Calu3 (cell line): ENCODE data around the gene SLC5A9. TPM values are rescaled to one million over a fixed set of nuclear protein-coding genes. Genes with fewer than 3 reads are reported as not detected.
"Not testable (repeated sequence)": the region's sequence is repeated elsewhere in the genome, so short reads cannot be mapped to it uniquely, and the experiment has no call there.

Experiments used
- BruUV-seq: library from RNA; stranded (reverse); fragments of 400-500 nt; replicated peaks from 2 replicates; lab custom pipeline; 2021; lab: Mats Ljungman, UMichigan
- CTCF ChIA-PET: fragments of 300-600 bp; sonication (Branson Sonifier 250); formaldehyde crosslinking; loops from one replicate; lab custom pipeline; 2022; ENCODE audit warnings: antibody characterized with exemption; lab: Charles Lee
- DNase-seq: peaks from one replicate; pipeline ENCODE4 v3.0.0; 2022
- H3K27ac Mint-ChIP-seq: one replicate; pipeline ENCODE4 v1.8.0; 2022; ENCODE audit warnings: mixed read lengths; ENCODE audit not compliant: unreplicated experiment
- H3K27me3 Mint-ChIP-seq: one replicate; pipeline ENCODE4 v1.8.0; 2022; ENCODE audit warnings: mixed read lengths; ENCODE audit not compliant: unreplicated experiment
- H3K36me3 Mint-ChIP-seq: one replicate; pipeline ENCODE4 v1.8.0; 2022; ENCODE audit warnings: mild to moderate bottlenecking, moderate library complexity, mixed read lengths; ENCODE audit not compliant: insufficient read depth, unreplicated experiment
- H3K4me1 Mint-ChIP-seq: one replicate; pipeline ENCODE4 v1.8.0; 2022; ENCODE audit warnings: mild to moderate bottlenecking, low read depth, mixed read lengths; ENCODE audit not compliant: unreplicated experiment
- H3K4me3 Mint-ChIP-seq: one replicate; pipeline ENCODE4 v1.8.0; 2022; ENCODE audit warnings: mild to moderate bottlenecking, low read depth, moderate library complexity, mixed read lengths; ENCODE audit not compliant: unreplicated experiment
- H3K9me3 Mint-ChIP-seq: one replicate; pipeline ENCODE4 v1.8.0; 2022; ENCODE audit warnings: low read depth, mixed read lengths; ENCODE audit not compliant: unreplicated experiment
- CTCF ChIP-seq: fragments of 200-600 bp; IDR thresholded peaks from one replicate; pipeline ENCODE4 v1.8.0; 2022; ENCODE audit warnings: antibody characterized with exemption; ENCODE audit not compliant: unreplicated experiment
- intact Hi-C: fragments of 100-400 bp; cut with micrococcal nuclease; formaldehyde crosslinking; loops from one replicate; pipeline ENCODE4 v1.10.0; 2022; ENCODE audit not compliant: unreplicated experiment
- total RNA-seq: library from RNA; stranded (reverse); gene quantifications from 2 replicates; pipeline ENCODE4 v1.2.3, GENCODE V29; 2022

SLC5A9 gene
- total RNA-seq, 1 experiment from 2014 or later = 0.87 TPM

GRCh38 chr1:48207131-48207530, 15.4 kb upstream of the SLC5A9 start:
- CTCF ChIA-PET = no interaction called here
- no peak for TF ChIP-seq CTCF
- BruUV-seq = no TSS peak
- no peak overlapping the region for H3K27ac Mint-ChIP-seq
- H3K27me3 Mint-ChIP-seq = peaks cover 21% of the 10 kb centered on the region
- intact Hi-C loops = no loop called here
- H3K9me3 Mint-ChIP-seq = no peaks in the 10 kb centered on the region
- H3K4me3 Mint-ChIP-seq = no peak overlapping the region
- DNase-seq = no peak
- H3K36me3 Mint-ChIP-seq = no peaks in the 10 kb centered on the region
- no peaks in the 10 kb centered on the region for H3K4me1 Mint-ChIP-seq

- Mint-ChIP-seq H3K4me3 (no peak overlapping the region), H3K9me3 (no peaks in the 10 kb centered on the region), H3K27me3 (peaks cover 25% of the 10 kb centered on the region), H3K36me3 (no peaks in the 10 kb centered on the region), H3K27ac (no peak overlapping the region), H3K4me1 (no peaks in the 10 kb centered on the region)
- DNase-seq = no peak
- TF ChIP-seq CTCF = no peak
- intact Hi-C loops = no loop called here
- CTCF ChIA-PET = no interaction called here
- no TSS peak for BruUV-seq
Observed at GRCh38 chr1:48207536-48208075, 14.9 kb upstream of the SLC5A9 start.

GRCh38 chr1:48208251-48208650, 14.3 kb upstream of the SLC5A9 start:
- Mint-ChIP-seq H3K9me3 (no peaks in the 10 kb centered on the region), H3K27me3 (peaks cover 32% of the 10 kb centered on the region), H3K4me3 (no peak overlapping the region), H3K27ac (no peak overlapping the region), H3K36me3 (no peaks in the 10 kb centered on the region), H3K4me1 (no peaks in the 10 kb centered on the region)
- intact Hi-C loops = no loop called here
- CTCF ChIA-PET = no interaction called here
- TF ChIP-seq CTCF = no peak
- DNase-seq = no peak
- no TSS peak for BruUV-seq

GRCh38 chr1:48208652-48209051, 13.9 kb upstream of the SLC5A9 start:
- CTCF ChIA-PET = no interaction called here
- no peak overlapping the region for H3K4me3 Mint-ChIP-seq
- TF ChIP-seq CTCF = no peak
- no peaks in the 10 kb centered on the region for H3K36me3 Mint-ChIP-seq
- peaks cover 36% of the 10 kb centered on the region for H3K27me3 Mint-ChIP-seq
- H3K9me3 Mint-ChIP-seq = no peaks in the 10 kb centered on the region
- H3K4me1 Mint-ChIP-seq = no peaks in the 10 kb centered on the region
- intact Hi-C loops = no loop called here
- BruUV-seq = no TSS peak
- H3K27ac Mint-ChIP-seq = no peak overlapping the region
- no peak for DNase-seq

GRCh38 chr1:48213462-48213861, 9.1 kb upstream of the SLC5A9 start:
- intact Hi-C loops, H3K4me3 Mint-ChIP-seq, DNase-seq, H3K9me3 Mint-ChIP-seq, BruUV-seq, CTCF ChIA-PET, H3K36me3 Mint-ChIP-seq, H3K27ac Mint-ChIP-seq, H3K4me1 Mint-ChIP-seq: not testable (repeated sequence)
- H3K27me3 Mint-ChIP-seq = peaks cover 61% of the 10 kb centered on the region

- peaks cover 61% of the 10 kb centered on the region for H3K27me3 Mint-ChIP-seq
- H3K9me3 Mint-ChIP-seq, intact Hi-C loops, H3K27ac Mint-ChIP-seq, DNase-seq, H3K4me1 Mint-ChIP-seq, CTCF ChIA-PET, H3K36me3 Mint-ChIP-seq, BruUV-seq, H3K4me3 Mint-ChIP-seq: not testable (repeated sequence)
Observed at GRCh38 chr1:48214366-48214765, 8.2 kb upstream of the SLC5A9 start.
